ENCODE measurements around the gene CENPA. TPM values are rescaled to one million over a fixed set of nuclear protein-coding genes. Genes with fewer than 3 reads are reported as not detected.
A peak's percentile ranks its signal among the peaks of the same experiment; 100 is the strongest.
"Not testable (repeated sequence)": the region's sequence is repeated elsewhere in the genome, so short reads cannot be mapped to it uniquely, and the experiment has no call there.

The CENPA gene
- total RNA-seq (2014; rRNA removed; shearing (Covaris generic)) = 29.3 and 42.8 TPM in 2 replicates
- polyA plus RNA-seq (2015; cell fraction: cytosol; rRNA removed) = 33.3 and 37.8 TPM in 2 replicates
- 19.5 and 23.0 TPM in 2 replicates for polyA plus RNA-seq (2015; cell fraction: nucleus; rRNA removed)

- DNase-seq (ENCODE audit: low read depth) = peak; percentile 100
Observed at GRCh38 chr2:26785431-26786206, at the start of gene CENPA. TSS of gene CENPA (plus strand) at chr2:26786056. CDS start at chr2:26786197, 141 bp downstream.

GRCh38 chr2:26737221-26737620 lies 48.6 kb upstream of the CENPA start:
- no peak for DNase-seq (ENCODE audit: low read depth)

- no peak for DNase-seq (ENCODE audit: low read depth)
Observed at GRCh38 chr2:26738481-26738880, 47.4 kb upstream of the CENPA start.

- no peak for DNase-seq (ENCODE audit: low read depth)
Observed at GRCh38 chr2:26739514-26739913, 46.3 kb upstream of the CENPA start.

- DNase-seq (ENCODE audit: low read depth) = no peak
Observed at GRCh38 chr2:26740346-26740745, 45.5 kb upstream of the CENPA start.

- DNase-seq (ENCODE audit: low read depth) = no peak
Observed at GRCh38 chr2:26740890-26741302, 45.0 kb upstream of the CENPA start.

GRCh38 chr2:26742048-26742770 lies 43.6 kb upstream of the CENPA start:
- no peak for DNase-seq (ENCODE audit: low read depth)

- DNase-seq (ENCODE audit: low read depth) = no peak
Observed at GRCh38 chr2:26743852-26744251, 42.0 kb upstream of the CENPA start.

- no peak for DNase-seq (ENCODE audit: low read depth)
Observed at GRCh38 chr2:26744953-26745352, 40.9 kb upstream of the CENPA start.

GRCh38 chr2:26745609-26746327 lies 40.1 kb upstream of the CENPA start:
- peak; percentile 59 for DNase-seq (ENCODE audit: low read depth)

GRCh38 chr2:26746934-26747333 lies 38.9 kb upstream of the CENPA start:
- DNase-seq (ENCODE audit: low read depth) = no peak

GRCh38 chr2:26749787-26750420 lies 36.0 kb upstream of the CENPA start:
- DNase-seq (ENCODE audit: low read depth) = not testable (repeated sequence)

- not testable (repeated sequence) for DNase-seq (ENCODE audit: low read depth)
Observed at GRCh38 chr2:26750467-26750866, 35.4 kb upstream of the CENPA start.

- DNase-seq (ENCODE audit: low read depth) = no peak
Observed at GRCh38 chr2:26752656-26753055, 33.2 kb upstream of the CENPA start.

GRCh38 chr2:26754539-26754938 lies 31.3 kb upstream of the CENPA start:
- no peak for DNase-seq (ENCODE audit: low read depth)

GRCh38 chr2:26754972-26755670 lies 30.7 kb upstream of the CENPA start:
- DNase-seq (ENCODE audit: low read depth) = no peak

- DNase-seq (ENCODE audit: low read depth) = peak; percentile 17
Observed at GRCh38 chr2:26756337-26756736, 29.5 kb upstream of the CENPA start.

GRCh38 chr2:26757873-26758789 lies 27.7 kb upstream of the CENPA start:
- peak; percentile 99 for DNase-seq (ENCODE audit: low read depth)

GRCh38 chr2:26758790-26759321 lies 27.0 kb upstream of the CENPA start:
- no peak for DNase-seq (ENCODE audit: low read depth)
